OCI-LY3 (cell line): ENCODE data around the gene EIF3L.

Source experiments
- H2AFZ ChIP-seq: fragments of 200-600, 300-600 bp; shearing (Covaris generic); 2 replicates; pipeline ENCODE4 v1.6.0; 2014; ENCODE audit warnings: antibody characterized with exemption, low read depth, low read length
- H3K27ac ChIP-seq: fragments of 200-600, 300-600 bp; sonication (generic); 2 replicates; pipeline ENCODE4 v1.5.1; 2014; ENCODE audit warnings: mild to moderate bottlenecking, low read length, moderate library complexity, mixed read lengths
- H3K27me3 ChIP-seq: fragments of 200-600, 300-600 bp; sonication (generic); 2 replicates; pipeline ENCODE4 v1.6.1; 2014; ENCODE audit warnings: low read depth, low read length, mixed read lengths
- H3K36me3 ChIP-seq: fragments of 200-600, 300-600 bp; sonication (generic); replicated peaks from 2 replicates; pipeline ENCODE3; 2014; ENCODE audit warnings: low read depth, low read length, mixed read lengths
- H3K4me1 ChIP-seq: fragments of 300-600, 200-600 bp; sonication (generic); 2 replicates; pipeline ENCODE4 v1.6.1; 2014; ENCODE audit warnings: low read length, mixed read lengths
- H3K4me2 ChIP-seq: fragments of 200-600, 300-600 bp; sonication (generic); 2 replicates; pipeline ENCODE4 v1.6.1; 2014; ENCODE audit warnings: low read length, mixed read lengths
- H3K4me3 ChIP-seq: fragments of 300-600, 200-600 bp; sonication (generic); 2 replicates; pipeline ENCODE4 v1.5.1; 2014; ENCODE audit warnings: antibody characterized with exemption, mild to moderate bottlenecking, low read length, moderate library complexity
- H3K79me2 ChIP-seq: fragments of 300-600, 200-600 bp; shearing (Covaris generic); 2 replicates; pipeline ENCODE4 v1.6.1; 2014; ENCODE audit warnings: mild to moderate bottlenecking, low read length, mixed read lengths
- H3K9ac ChIP-seq: fragments of 300-600, 200-600 bp; shearing (Covaris generic); 2 replicates; pipeline ENCODE4 v1.6.0; 2014; ENCODE audit warnings: mild to moderate bottlenecking, low read length, moderate library complexity
- H3K9me3 ChIP-seq: fragments of 200-600, 300-600 bp; shearing (Covaris generic); 2 replicates; pipeline ENCODE4 v1.6.1; 2014; ENCODE audit warnings: low read length, mixed read lengths; ENCODE audit not compliant: insufficient read depth
- H4K20me1 ChIP-seq: fragments of 200-600, 300-600 bp; sonication (generic); 2 replicates; pipeline ENCODE4 v1.6.1; 2016; ENCODE audit warnings: low read length, mixed read lengths; ENCODE audit not compliant: insufficient read depth
- EZH2phosphoT487 ChIP-seq: fragments of 200-600 bp; shearing (Covaris generic); IDR thresholded peaks from 2 replicates; pipeline ENCODE4 v1.6.1; 2018; ENCODE audit warnings: antibody characterized with exemption, mixed run types, low read depth
- TF ChIP-seq, protein P1 (sequence below): fragments of 200-600, 300-600 bp; sonication (generic); IDR thresholded peaks from 2 replicates; pipeline ENCODE4 v1.5.1; 2014; ENCODE audit warnings: antibody characterized with exemption, low read length, low read depth

Gene EIF3L

DNA sequence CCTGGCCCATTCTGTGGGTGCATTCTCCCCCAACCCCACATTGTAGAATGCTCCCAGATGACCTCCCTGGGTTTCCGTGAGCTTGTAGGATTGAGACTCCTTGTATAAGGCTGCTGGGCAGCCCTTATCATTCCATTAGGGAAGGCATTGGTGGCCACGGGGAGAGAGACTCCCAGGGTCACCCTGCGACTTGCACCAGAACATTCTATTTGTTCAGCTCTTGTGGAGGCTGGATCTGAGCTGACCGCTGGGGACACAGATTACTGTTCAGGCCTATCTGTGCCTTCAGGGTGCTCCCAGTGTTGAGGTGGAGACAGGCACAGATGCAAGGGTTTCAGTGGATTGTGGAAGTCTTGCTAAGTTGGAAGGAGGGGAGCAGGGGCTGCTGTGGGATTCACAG lies 74.7 kb downstream of the EIF3L start:
- Histone ChIP-seq H3K79me2 (no peaks in the 10 kb centered on the region), H3K4me2 (no peak overlapping the region), H2AFZ (no peak overlapping the region), H3K27ac (no peak overlapping the region), H3K9ac (no peak overlapping the region), H4K20me1 (no peaks in the 10 kb centered on the region), H3K4me3 (no peak overlapping the region), H3K9me3 (no peaks in the 10 kb centered on the region), H3K4me1 (peaks cover 15% of the 10 kb centered on the region), H3K36me3 (peaks cover 7% of the 10 kb centered on the region), H3K27me3 (no peaks in the 10 kb centered on the region)
- TF ChIP-seq, protein P1, sequence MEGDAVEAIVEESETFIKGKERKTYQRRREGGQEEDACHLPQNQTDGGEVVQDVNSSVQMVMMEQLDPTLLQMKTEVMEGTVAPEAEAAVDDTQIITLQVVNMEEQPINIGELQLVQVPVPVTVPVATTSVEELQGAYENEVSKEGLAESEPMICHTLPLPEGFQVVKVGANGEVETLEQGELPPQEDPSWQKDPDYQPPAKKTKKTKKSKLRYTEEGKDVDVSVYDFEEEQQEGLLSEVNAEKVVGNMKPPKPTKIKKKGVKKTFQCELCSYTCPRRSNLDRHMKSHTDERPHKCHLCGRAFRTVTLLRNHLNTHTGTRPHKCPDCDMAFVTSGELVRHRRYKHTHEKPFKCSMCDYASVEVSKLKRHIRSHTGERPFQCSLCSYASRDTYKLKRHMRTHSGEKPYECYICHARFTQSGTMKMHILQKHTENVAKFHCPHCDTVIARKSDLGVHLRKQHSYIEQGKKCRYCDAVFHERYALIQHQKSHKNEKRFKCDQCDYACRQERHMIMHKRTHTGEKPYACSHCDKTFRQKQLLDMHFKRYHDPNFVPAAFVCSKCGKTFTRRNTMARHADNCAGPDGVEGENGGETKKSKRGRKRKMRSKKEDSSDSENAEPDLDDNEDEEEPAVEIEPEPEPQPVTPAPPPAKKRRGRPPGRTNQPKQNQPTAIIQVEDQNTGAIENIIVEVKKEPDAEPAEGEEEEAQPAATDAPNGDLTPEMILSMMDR: no peak
- no peak for TF ChIP-seq EZH2phosphoT487

DNA sequence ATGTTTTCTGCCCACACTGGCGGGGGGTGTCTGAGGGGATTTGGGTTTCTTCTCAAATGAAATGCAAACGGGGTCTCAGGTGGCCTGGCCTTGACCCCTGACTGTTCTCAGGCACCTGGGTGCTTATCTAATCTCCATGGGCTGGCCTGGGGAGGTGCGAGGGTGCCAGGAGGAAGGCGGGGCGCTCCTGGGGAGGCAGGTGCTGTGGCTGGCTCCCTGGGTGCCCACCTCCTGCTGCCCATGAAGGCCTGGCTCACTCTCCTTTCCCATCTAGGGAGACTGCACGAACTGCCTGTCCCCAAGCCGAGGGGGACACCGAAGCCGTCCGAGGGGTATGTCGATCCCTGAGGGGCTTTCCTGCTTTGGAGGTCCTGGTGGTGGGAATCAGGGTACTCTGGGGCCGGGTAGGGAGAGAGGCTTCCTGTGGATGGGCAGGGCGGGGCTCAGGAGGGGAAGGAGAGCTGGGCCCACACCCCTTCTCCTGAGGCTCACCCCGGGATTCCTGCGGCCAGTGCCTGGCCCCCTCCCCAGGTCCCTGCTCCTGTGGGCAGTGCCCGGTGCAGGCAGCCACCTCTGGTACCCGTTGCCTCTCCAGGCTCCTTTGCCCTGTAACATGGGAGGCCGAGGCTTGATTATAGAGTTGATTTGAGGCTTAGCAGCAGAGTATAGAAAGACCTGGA lies 75.3 kb downstream of the EIF3L start:
- Histone ChIP-seq H3K27me3 (no peaks in the 10 kb centered on the region), H2AFZ (no peak overlapping the region), H3K27ac (no peak overlapping the region), H3K79me2 (no peaks in the 10 kb centered on the region), H3K4me3 (no peak overlapping the region), H4K20me1 (no peaks in the 10 kb centered on the region), H3K4me1 (peaks cover 9% of the 10 kb centered on the region), H3K9me3 (no peaks in the 10 kb centered on the region), H3K4me2 (no peak overlapping the region), H3K36me3 (peaks cover 8% of the 10 kb centered on the region), H3K9ac (no peak overlapping the region)
- TF ChIP-seq EZH2phosphoT487: no peak
- TF ChIP-seq, protein P1: no peak

DNA sequence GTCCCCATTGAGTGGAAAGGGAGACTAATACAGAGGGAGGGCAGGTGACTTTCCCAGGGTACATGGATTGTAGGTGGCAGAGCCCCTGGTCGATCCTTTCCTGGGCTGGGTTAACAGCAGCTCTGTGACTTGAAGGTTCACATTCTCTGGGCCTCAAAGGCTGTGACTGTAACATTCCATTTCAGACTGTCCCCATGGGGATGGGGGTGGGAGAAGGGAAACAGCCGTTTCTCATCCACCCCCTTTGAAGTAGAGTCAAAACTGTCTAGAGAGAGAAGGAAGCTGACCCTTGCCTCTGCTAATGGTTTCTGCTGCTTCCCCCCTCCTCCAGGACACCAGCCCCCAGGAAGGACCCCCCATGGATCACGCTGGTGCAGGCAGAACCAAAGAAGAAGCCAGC lies 76.1 kb downstream of the EIF3L start:
- Histone ChIP-seq H3K27ac (no peak overlapping the region), H3K4me1 (peaks cover 1% of the 10 kb centered on the region)

DNA sequence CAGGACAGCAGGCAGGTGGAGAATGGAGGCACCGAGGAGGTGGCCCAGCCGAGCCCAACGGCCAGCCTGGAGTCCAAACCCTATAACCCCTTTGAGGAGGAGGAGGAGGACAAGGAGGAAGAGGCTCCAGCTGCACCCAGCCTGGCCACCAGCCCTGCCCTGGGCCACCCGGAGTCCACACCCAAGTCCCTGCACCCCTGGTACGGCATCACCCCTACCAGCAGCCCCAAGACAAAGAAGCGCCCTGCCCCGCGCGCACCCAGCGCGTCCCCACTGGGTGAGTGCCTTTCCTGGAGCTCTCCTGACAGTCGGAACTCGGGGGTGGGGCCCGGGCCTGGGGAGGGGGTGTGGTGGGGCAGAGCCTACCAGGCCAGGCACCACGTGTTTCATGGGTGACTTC lies 76.5 kb downstream of the EIF3L start:
- no peaks in the 10 kb centered on the region for H3K9me3 ChIP-seq
- no peaks in the 10 kb centered on the region for H3K4me1 ChIP-seq
- H3K27me3 ChIP-seq: no peaks in the 10 kb centered on the region
- no peak overlapping the region for H3K9ac ChIP-seq
- H2AFZ ChIP-seq: no peak overlapping the region
- TF ChIP-seq EZH2phosphoT487: no peak
- H3K36me3 ChIP-seq: peaks cover 8% of the 10 kb centered on the region
- no peaks in the 10 kb centered on the region for H4K20me1 ChIP-seq
- H3K4me3 ChIP-seq: no peak overlapping the region
- no peak overlapping the region for H3K27ac ChIP-seq
- H3K4me2 ChIP-seq: no peak overlapping the region
- H3K79me2 ChIP-seq: no peaks in the 10 kb centered on the region

More for the DNA sequence above, 76.1 kb downstream of the EIF3L start:
- Histone ChIP-seq H3K36me3 (peaks cover 8% of the 10 kb centered on the region), H3K79me2 (no peaks in the 10 kb centered on the region), H3K9me3 (no peaks in the 10 kb centered on the region), H3K27me3 (no peaks in the 10 kb centered on the region), H4K20me1 (no peaks in the 10 kb centered on the region), H3K4me3 (no peak overlapping the region), H2AFZ (no peak overlapping the region), H3K4me2 (no peak overlapping the region), H3K9ac (no peak overlapping the region)
- TF ChIP-seq EZH2phosphoT487: no peak
- TF ChIP-seq, protein P1: no peak
